Liver (tissue), 3 donors: ENCODE results near the gene PRR23E.

ENCODE experiments used
- CTCF ChIP-seq: fragments of 150-350 bp; IDR thresholded peaks from 2 replicates; pipeline ENCODE4 v1.5.1; 2017; ENCODE audit warnings: improper control_type of control experiment, low read depth, low read length; ENCODE audit not compliant: missing input control
- RAD21 ChIP-seq, 2 donors: IDR thresholded peaks; 2 replicates each; pipeline ENCODE4 v1.6.1; 2016; ENCODE audit warnings: antibody characterized with exemption in 2 of 2, mild to moderate bottlenecking in 2 of 2
- donor health status: healthy.
- donor health status: healthy.

DNA sequence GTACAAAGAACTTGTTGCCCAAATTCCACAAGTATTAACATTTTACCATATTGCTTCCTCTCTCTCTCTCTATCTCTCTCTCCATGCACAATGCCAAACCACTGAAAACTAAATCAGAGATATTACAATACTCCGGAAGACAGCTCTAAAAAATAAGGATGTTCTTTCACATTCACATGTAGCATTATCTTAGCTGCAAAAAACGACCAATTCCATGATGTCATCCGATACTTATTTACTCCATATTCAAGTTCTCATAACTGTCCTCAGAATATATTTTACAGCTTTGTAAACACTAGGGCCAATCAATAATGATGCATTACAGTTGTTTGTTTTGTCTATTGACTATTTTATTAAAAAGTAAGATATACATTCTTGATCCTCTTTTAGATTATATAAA, 7.7 kb upstream of the PRR23E start:
- TF ChIP-seq CTCF: no peak
- no peak for TF ChIP-seq RAD21 (IDR thresholded peaks at IDR 0.05)
